HG02870 (cell line): ENCODE data around the gene TCF25.

Experiments
- ATAC-seq: cut with Tn5 transposase; IDR thresholded peaks from one replicate; pipeline ENCODE4 v1.9.1; 2021; ENCODE audit warnings: mild to moderate bottlenecking, moderate library complexity; ENCODE audit not compliant: unreplicated experiment

TCF25 gene

GRCh38 chr16:89844739-89845339, 28.6 kb upstream of the TCF25 start:
- no peak for ATAC-seq

GRCh38 chr16:89845417-89845816, 28.0 kb upstream of the TCF25 start:
- no peak for ATAC-seq

GRCh38 chr16:89847051-89847939, 26.1 kb upstream of the TCF25 start:
- ATAC-seq = no peak

- ATAC-seq = no peak
Measured at GRCh38 chr16:89847940-89848297, 25.5 kb upstream of the TCF25 start.

GRCh38 chr16:89848974-89849373, 24.4 kb upstream of the TCF25 start:
- no peak for ATAC-seq

- no peak for ATAC-seq
Measured at GRCh38 chr16:89853306-89853993, 19.9 kb upstream of the TCF25 start.

- ATAC-seq = no peak
Measured at GRCh38 chr16:89855301-89855945, 18.0 kb upstream of the TCF25 start.

- no peak for ATAC-seq
Measured at GRCh38 chr16:89855986-89856385, 17.4 kb upstream of the TCF25 start.

- no peak for ATAC-seq
Measured at GRCh38 chr16:89858973-89859614, 14.3 kb upstream of the TCF25 start.

- ATAC-seq = no peak
Measured at GRCh38 chr16:89859615-89860007, 13.8 kb upstream of the TCF25 start.

GRCh38 chr16:89860747-89861304, 12.6 kb upstream of the TCF25 start:
- no peak for ATAC-seq

GRCh38 chr16:89861648-89862047, 11.7 kb upstream of the TCF25 start:
- ATAC-seq = no peak

- ATAC-seq = no peak
Measured at GRCh38 chr16:89862732-89863131, 10.7 kb upstream of the TCF25 start.

GRCh38 chr16:89863741-89864526, 9.5 kb upstream of the TCF25 start:
- peak; percentile 50 for ATAC-seq

- no peak for ATAC-seq
Measured at GRCh38 chr16:89864527-89864820, 8.9 kb upstream of the TCF25 start.

- no peak for ATAC-seq
Measured at GRCh38 chr16:89867918-89868317, 5.5 kb upstream of the TCF25 start.

GRCh38 chr16:89869911-89870310, 3.5 kb upstream of the TCF25 start:
- no peak for ATAC-seq

GRCh38 chr16:89870440-89870839, 3.0 kb upstream of the TCF25 start:
- ATAC-seq = no peak

- ATAC-seq = no peak
Measured at GRCh38 chr16:89871895-89872294, 1.5 kb upstream of the TCF25 start.
